HepG2 (cell line): ENCODE measurements around the gene SLC9C2. TPM values are rescaled to one million over a fixed set of nuclear protein-coding genes. Genes with fewer than 3 reads are reported as not detected.

Experiments used
- ATAC-seq: fragments of 200-7000 bp; cut with Tn5 transposase; 3 replicates; pipeline ENCODE4 v1.9.1; 2020; ENCODE audit warnings: mild to moderate bottlenecking, moderate library complexity
- BruUV-seq: library from RNA; stranded (reverse); fragments of 400-500 nt; replicated peaks from 2 replicates; lab custom pipeline; 2021; lab: Mats Ljungman, UMichigan
- CTCF ChIA-PET: fragments of 300-600 bp; formaldehyde crosslinking; extraction: SDS; loops from one replicate; lab custom pipeline; 2021; ENCODE audit warnings: low total read pairs, inconsistent platforms, low intra/inter-chr PET ratio; lab: Yijun Ruan, JAX
- POLR2A ChIA-PET: fragments of 350-600 bp; sonication (Branson Sonifier 250); formaldehyde crosslinking; loops from one replicate; lab custom pipeline; 2020; ENCODE audit warnings: antibody characterized with exemption, inconsistent platforms; lab: Yijun Ruan, JAX
- DNase-seq: peaks from one replicate; pipeline ENCODE4 v3.0.0-alpha.2; 2015; ENCODE audit warnings: low spot score
- FAIRE-seq: peaks from 3 replicates; lab custom pipeline; 2011; peaks lifted over from hg19 to GRCh38; lab: Jason Lieb, UNC
- H2AFZ ChIP-seq: one replicate; pipeline ENCODE4 v1.6.1; 2011; ENCODE audit warnings: low read length, inconsistent platforms
- H3K27ac ChIP-seq: fragments of 300-600 bp; 3 replicates; pipeline ENCODE4 v1.8.0; 2011; ENCODE audit warnings: mixed run types, mild to moderate bottlenecking, mixed read lengths, low read length, inconsistent platforms; ENCODE audit not compliant: insufficient read depth; ENCODE audit errors: extremely low read length
- H3K27me3 ChIP-seq, 2 experiments: fragments of 200-600 bp in 1 of 2; 2 replicates in 1 of 2; 3 replicates in 1 of 2; pipeline versions ENCODE4 v1.6.0 to v1.8.0; 2011; ENCODE audit warnings: low read length in 2 of 2, mild to moderate bottlenecking in 2 of 2, moderate library complexity in 2 of 2, inconsistent platforms in 1 of 2; ENCODE audit not compliant: insufficient read depth in 2 of 2, control insufficient read depth in 1 of 2
- H3K36me3 ChIP-seq, 2 experiments: fragments of 200-600 bp in 1 of 2; replicated peaks in 1 of 2; 2 replicates in 1 of 2; 3 replicates in 1 of 2; pipeline versions ENCODE4 v1.5.1 to v1.8.0; 2011; ENCODE audit warnings: low read length in 2 of 2, inconsistent platforms in 1 of 2; ENCODE audit not compliant: insufficient read depth in 2 of 2, control insufficient read depth in 1 of 2
- H3K4me1 ChIP-seq: 2 replicates; pipeline ENCODE4 v1.5.1; 2012; ENCODE audit warnings: low read length, inconsistent platforms; ENCODE audit not compliant: insufficient read depth
- H3K4me2 ChIP-seq: 2 replicates; pipeline ENCODE4 v1.6.0; 2011; ENCODE audit warnings: low read depth, low read length, inconsistent platforms
- H3K4me3 ChIP-seq, 3 experiments: fragments of 200-600 bp in 1 of 3; sonication (generic), shearing (Covaris generic) in 1 of 3; replicated peaks in 1 of 3; 2 replicates each; pipeline ENCODE4 v1.5.1; 2011 to 2016; ENCODE audit warnings: low read length in 3 of 3, inconsistent platforms in 2 of 3, low read depth in 2 of 3, mild to moderate bottlenecking in 2 of 3, control low read depth in 1 of 3, mixed read lengths in 1 of 3; ENCODE audit not compliant: insufficient read depth in 1 of 3
- H3K79me2 ChIP-seq: one replicate; pipeline ENCODE4 v1.6.1; 2011; ENCODE audit warnings: low read length, inconsistent platforms; ENCODE audit not compliant: insufficient read depth
- H3K9ac ChIP-seq: 2 replicates; pipeline ENCODE4 v1.6.0; 2011; ENCODE audit warnings: mild to moderate bottlenecking, low read depth, low read length, inconsistent platforms; ENCODE audit not compliant: insufficient read depth
- H3K9me3 ChIP-seq: 2 replicates; pipeline ENCODE4 v1.5.1; 2012; ENCODE audit warnings: mild to moderate bottlenecking, low read length
- H4K20me1 ChIP-seq: 2 replicates; pipeline ENCODE4 v1.6.0; 2011; ENCODE audit warnings: inconsistent platforms, mild to moderate bottlenecking, low read length, moderate library complexity; ENCODE audit not compliant: insufficient read depth
- CCAR2 ChIP-seq: fragments of 200-400 bp; formaldehyde crosslinking; optimal IDR thresholded peaks from 2 replicates; pipeline ENCODE3; 2018; ENCODE audit warnings: low read depth, mild to moderate bottlenecking, low read length, moderate library complexity
- HES4 ChIP-seq: sonication (generic); formaldehyde crosslinking; IDR thresholded peaks from 2 replicates; pipeline ENCODE4 v1.9.0; 2021; ENCODE audit warnings: mild to moderate bottlenecking, missing genetic modification reagents, borderline replicate concordance
- HOXD1 ChIP-seq: sonication (generic); formaldehyde crosslinking; IDR thresholded peaks from 2 replicates; pipeline ENCODE4 v1.5.0; 2020; ENCODE audit warnings: missing genetic modification reagents
- PPARG ChIP-seq: conservative IDR thresholded peaks from 2 replicates; pipeline ENCODE4 v1.6.1; 2016; ENCODE audit warnings: missing biosample characterization, missing genetic modification reagents
- SRSF9 ChIP-seq: fragments of 200-400 bp; formaldehyde crosslinking; IDR thresholded peaks from 2 replicates; pipeline ENCODE4 v1.6.1; 2018; ENCODE audit warnings: borderline replicate concordance, mild to moderate bottlenecking, low read depth, low read length; ENCODE audit not compliant: insufficient read depth, poor library complexity, severe bottlenecking
- UBTF ChIP-seq: sonication (generic); formaldehyde crosslinking; IDR thresholded peaks from 2 replicates; pipeline ENCODE4 v1.4.0; 2020; ENCODE audit warnings: mild to moderate bottlenecking, missing genetic modification reagents
- ZNF775 ChIP-seq: sonication (generic); formaldehyde crosslinking; IDR thresholded peaks from 2 replicates; pipeline ENCODE4 v1.4.0; 2020; ENCODE audit warnings: missing genetic modification reagents, mild to moderate bottlenecking, moderate library complexity, borderline replicate concordance
- WGBS: methylation state at CpG from one replicate; pipeline ENCODE4 v1.1.6; 2017; ENCODE audit warnings: low lambda C conversion rate; 5-methylcytosine and 5-hydroxymethylcytosine counted together
- in situ Hi-C: cut with HindIII; loops from 2 replicates; pipeline ENCODE4 v1.10.0; 2017; ENCODE audit warnings: low pct_unique_long_range_greater_than_20kb; ENCODE audit not compliant: extremely low pct_ligation_motif_present
- intact Hi-C: fragments of 100-400 bp; cut with micrococcal nuclease; formaldehyde crosslinking; loops from one replicate; pipeline ENCODE4 v1.10.0; 2022; ENCODE audit not compliant: unreplicated experiment
- polyA plus RNA-seq, 8 experiments: library from polyadenylated mRNA; depleted of rRNA in 3 of 8; stranded (reverse) in 7 of 8; unstranded in 1 of 8; fragments of >200 nt; fragmentation: Illumina TruSeq in 4 of 8; extraction: Trizol in 4 of 8; gene quantifications; 2 replicates each; pipeline versions ENCODE4 v1.2.1 to v1.2.3, GENCODE V29; 2011 to 2016; ENCODE audit warnings: low read depth in 4 of 8, missing spikeins in 1 of 8, mixed read lengths in 1 of 8; ENCODE audit not compliant: insufficient read depth in 1 of 8
- total RNA-seq, 5 experiments: library from RNA; depleted of rRNA; stranded (reverse); fragments of >200 nt; fragmentation: Illumina TruSeq; extraction: Trizol; gene quantifications; 2 replicates each; pipeline ENCODE4 v1.2.3, GENCODE V29; 2016; ENCODE audit warnings: low read depth in 1 of 5

Gene SLC9C2
- total and polyA plus RNA-seq, 2 of the 13 experiments (the other 11 are each of a cell fraction or from before 2014, with no cell fraction given): 0.03 TPM; not detected in 1

GRCh38 chr1:173530795-173531693 lies 71.8 kb downstream of the SLC9C2 start (continued):
- TF ChIP-seq SRSF9: no peak
- TF ChIP-seq, all 625 proteins: peak for 0

- FAIRE-seq (no peak), ATAC-seq (no peak), DNase-seq (no peak)
- in situ Hi-C loops (no loop called here), intact Hi-C loops (no loop called here)
- no peaks in the 10 kb centered on the region for H3K27me3 ChIP-seq
- no peak overlapping the region for H3K4me2 ChIP-seq
- H3K9me3 ChIP-seq: no peaks in the 10 kb centered on the region
- H3K4me1 ChIP-seq: peaks cover under 1% of the 10 kb centered on the region
- TF ChIP-seq UBTF (CRISPR knock-in tag) (no peak), HES4 (CRISPR knock-in tag) (no peak), CCAR2 (no peak), PPARG (CRISPR knock-in tag) (no peak), HOXD1 (CRISPR knock-in tag) (no peak), ZNF775 (no peak)
- H3K4me3 ChIP-seq: no peak overlapping the region
- H3K79me2 ChIP-seq: no peaks in the 10 kb centered on the region
- no peak overlapping the region for H3K9ac ChIP-seq
- WGBS: 5% methylated on average over 4 of the region's 4 CpGs
- ChIA-PET CTCF (no interaction called here), POLR2A (no interaction called here)
- no peaks in the 10 kb centered on the region for H4K20me1 ChIP-seq
- no TSS peak for BruUV-seq
- no peak overlapping the region for H3K27ac ChIP-seq
- H3K36me3 ChIP-seq: no peaks in the 10 kb centered on the region
- no peak overlapping the region for H2AFZ ChIP-seq
Observed at GRCh38 chr1:173529106-173529505, 73.8 kb downstream of the SLC9C2 start.
